GM12865 (cell line): ENCODE measurements around the gene FAM227B.
"Not testable (repeated sequence)": the region's sequence is repeated elsewhere in the genome, so short reads cannot be mapped to it uniquely, and the experiment has no call there.

Experiments used
- DNase-seq: peaks from one replicate; pipeline ENCODE4 v3.0.0; 2010; ENCODE audit warnings: low read depth
- H3K4me3 ChIP-seq: 2 replicates; pipeline ENCODE4 v1.5.1; 2011; ENCODE audit warnings: mild to moderate bottlenecking, low read depth, low read length, control low read depth
- TF ChIP-seq, protein P1 (sequence below): IDR thresholded peaks from 2 replicates; pipeline ENCODE4 v1.5.1; 2011; ENCODE audit warnings: low read length, control low read depth, low read depth, inconsistent platforms; ENCODE audit not compliant: insufficient read depth; ENCODE audit errors: missing control alignments

The FAM227B gene

DNA sequence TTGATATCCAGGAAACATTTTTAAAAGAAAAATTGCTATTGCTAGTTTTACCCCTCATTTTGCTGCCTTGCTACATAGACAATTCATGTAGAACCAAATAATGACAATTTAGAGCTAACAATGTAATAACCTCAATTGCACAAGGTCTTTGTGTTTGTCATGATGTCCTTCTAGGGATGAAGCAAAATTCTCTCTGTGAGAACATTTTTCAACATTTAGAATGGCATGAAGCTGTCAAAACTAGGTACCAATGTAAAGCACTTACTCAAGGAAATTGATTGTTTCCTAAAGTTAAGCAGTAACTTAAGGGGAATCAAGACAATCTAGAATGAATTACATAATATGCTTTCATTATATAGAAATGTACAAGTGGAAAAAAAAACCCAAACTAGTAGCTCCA, 205.5 kb downstream of the FAM227B start:
- TF ChIP-seq, protein P1, sequence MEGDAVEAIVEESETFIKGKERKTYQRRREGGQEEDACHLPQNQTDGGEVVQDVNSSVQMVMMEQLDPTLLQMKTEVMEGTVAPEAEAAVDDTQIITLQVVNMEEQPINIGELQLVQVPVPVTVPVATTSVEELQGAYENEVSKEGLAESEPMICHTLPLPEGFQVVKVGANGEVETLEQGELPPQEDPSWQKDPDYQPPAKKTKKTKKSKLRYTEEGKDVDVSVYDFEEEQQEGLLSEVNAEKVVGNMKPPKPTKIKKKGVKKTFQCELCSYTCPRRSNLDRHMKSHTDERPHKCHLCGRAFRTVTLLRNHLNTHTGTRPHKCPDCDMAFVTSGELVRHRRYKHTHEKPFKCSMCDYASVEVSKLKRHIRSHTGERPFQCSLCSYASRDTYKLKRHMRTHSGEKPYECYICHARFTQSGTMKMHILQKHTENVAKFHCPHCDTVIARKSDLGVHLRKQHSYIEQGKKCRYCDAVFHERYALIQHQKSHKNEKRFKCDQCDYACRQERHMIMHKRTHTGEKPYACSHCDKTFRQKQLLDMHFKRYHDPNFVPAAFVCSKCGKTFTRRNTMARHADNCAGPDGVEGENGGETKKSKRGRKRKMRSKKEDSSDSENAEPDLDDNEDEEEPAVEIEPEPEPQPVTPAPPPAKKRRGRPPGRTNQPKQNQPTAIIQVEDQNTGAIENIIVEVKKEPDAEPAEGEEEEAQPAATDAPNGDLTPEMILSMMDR: no peak
- DNase-seq: no peak
- H3K4me3 ChIP-seq: no peak overlapping the region

- TF ChIP-seq, protein P1: no peak
- no peak overlapping the region for H3K4me3 ChIP-seq
- no peak for DNase-seq
Observed at GRCh38 chr15:49412797-49413196, 207.8 kb downstream of the FAM227B start.

- no peak for DNase-seq
- TF ChIP-seq, protein P1: no peak
- H3K4me3 ChIP-seq: no peak overlapping the region
Observed at GRCh38 chr15:49410641-49411040, 210.0 kb downstream of the FAM227B start.

- H3K4me3 ChIP-seq: no peak overlapping the region
- no peak for DNase-seq
- TF ChIP-seq, protein P1: no peak
Observed at GRCh38 chr15:49406352-49407118, 214.1 kb downstream of the FAM227B start.

DNA sequence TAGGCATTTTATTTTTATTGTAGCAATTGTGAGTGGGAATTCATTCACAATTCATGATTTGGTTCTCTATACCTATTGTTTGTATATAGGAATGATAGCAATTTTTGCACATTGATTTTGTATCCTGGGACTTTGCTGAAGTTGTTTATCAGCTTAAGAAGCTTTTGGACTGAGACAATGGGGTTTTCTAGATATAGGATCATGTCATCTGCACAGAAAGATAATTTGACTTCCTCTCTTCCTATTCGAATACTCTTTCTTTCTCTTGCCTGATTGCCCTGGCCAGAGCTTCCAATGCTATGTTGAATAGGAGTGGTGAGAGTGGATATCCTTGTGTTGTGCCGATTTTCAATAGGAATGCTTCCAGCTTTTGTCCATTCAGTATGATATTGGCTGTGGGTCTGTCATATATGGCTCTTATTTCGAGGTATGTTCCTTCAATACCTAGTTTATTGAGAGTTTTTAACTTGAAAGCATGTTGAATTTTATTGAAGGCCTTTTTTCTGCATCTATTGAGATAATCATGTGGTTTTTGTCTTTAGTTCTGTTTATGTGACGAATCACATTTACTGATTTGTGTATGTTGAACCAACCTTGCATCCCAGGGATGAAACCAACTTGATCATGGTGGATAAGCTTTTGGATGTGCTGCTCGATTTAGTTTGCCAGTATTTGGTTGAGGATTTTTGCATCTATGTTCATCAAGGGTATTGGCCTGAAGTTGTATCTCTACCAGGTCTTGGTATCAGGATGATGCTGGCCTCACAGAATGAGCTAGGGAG, 217.9 kb downstream of the FAM227B start:
- H3K4me3 ChIP-seq, DNase-seq: not testable (repeated sequence)

GRCh38 chr15:49387471-49387870, 233.1 kb downstream of the FAM227B start:
- no peak overlapping the region for H3K4me3 ChIP-seq
- TF ChIP-seq, protein P1: no peak
- DNase-seq: no peak

GRCh38 chr15:49383266-49383665, 237.4 kb downstream of the FAM227B start:
- TF ChIP-seq, protein P1: no peak
- DNase-seq: no peak
- H3K4me3 ChIP-seq: no peak overlapping the region
